ENCODE measurements around the gene ANKRD33B.
"Not testable (repeated sequence)": the region's sequence is repeated elsewhere in the genome, so short reads cannot be mapped to it uniquely, and the experiment has no call there.

Gene ANKRD33B

DNA sequence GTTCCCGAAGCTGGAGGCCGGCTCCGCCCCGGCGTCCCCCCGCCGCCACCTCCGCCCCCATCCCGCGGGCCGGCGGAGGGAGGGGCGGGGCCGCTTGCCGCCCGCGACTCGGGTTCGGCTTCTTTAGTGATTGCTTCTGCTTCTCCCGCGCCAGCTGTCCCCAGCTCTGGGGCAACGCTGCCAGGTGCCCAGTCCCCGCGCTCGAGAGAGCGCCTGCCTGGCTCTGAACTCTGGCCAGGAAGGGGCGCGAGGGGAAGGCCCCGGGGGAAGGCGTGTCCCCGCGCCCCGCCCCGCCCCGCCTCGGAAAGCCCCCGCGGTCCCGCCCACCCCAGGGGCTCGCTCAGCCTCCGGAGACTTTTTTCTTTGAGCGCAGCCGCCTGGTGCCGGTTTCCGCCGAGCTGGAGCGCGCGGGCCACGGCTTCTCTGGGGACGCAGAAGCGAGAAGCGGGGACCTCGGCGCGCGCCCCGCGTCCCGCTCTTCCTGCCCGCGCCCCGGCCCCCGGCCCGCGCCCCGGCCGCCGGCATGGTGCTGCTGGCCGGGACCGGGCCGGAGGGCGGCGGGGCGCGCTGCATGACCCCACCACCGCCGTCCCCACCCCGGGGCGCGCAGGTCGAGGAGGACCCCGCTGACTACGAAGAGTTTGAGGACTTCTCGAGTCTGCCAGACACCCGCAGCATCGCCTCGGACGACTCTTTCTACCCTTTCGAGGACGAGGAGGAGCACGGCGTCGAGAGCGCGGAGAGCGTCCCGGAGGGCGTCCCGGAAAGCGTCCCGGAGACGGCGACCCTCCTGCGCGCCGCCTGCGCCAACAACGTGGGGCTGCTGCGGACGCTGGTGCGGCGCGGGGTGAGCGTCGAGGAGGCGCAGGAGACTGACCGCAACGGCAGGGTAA is at the start of gene ANKRD33B:
Gene ANKRD33B (plus strand): TSS at position 126 of the 893 bp plus-strand sequence. CDS start 398 bp downstream, at position 524.
- H3K27ac Mint-ChIP-seq, result peak within 1 kb of the TSS; percentile 95
- H3K27me3 Mint-ChIP-seq, result no peaks in the 10 kb centered on the region
- no peaks in the 10 kb centered on the region for H3K36me3 Mint-ChIP-seq
- DNase-seq (ENCODE audit: low spot score in 2 of 2), result peak; percentile 81 to 84
- peak; percentile 70 for ATAC-seq (ENCODE audit: low read depth)
- no peaks in the 10 kb centered on the region for H3K9me3 Mint-ChIP-seq
- H3K4me3 Mint-ChIP-seq, result peak within 1 kb of the TSS; percentile 96
- peaks cover 35% of the 10 kb centered on the region for H3K4me1 Mint-ChIP-seq

DNA sequence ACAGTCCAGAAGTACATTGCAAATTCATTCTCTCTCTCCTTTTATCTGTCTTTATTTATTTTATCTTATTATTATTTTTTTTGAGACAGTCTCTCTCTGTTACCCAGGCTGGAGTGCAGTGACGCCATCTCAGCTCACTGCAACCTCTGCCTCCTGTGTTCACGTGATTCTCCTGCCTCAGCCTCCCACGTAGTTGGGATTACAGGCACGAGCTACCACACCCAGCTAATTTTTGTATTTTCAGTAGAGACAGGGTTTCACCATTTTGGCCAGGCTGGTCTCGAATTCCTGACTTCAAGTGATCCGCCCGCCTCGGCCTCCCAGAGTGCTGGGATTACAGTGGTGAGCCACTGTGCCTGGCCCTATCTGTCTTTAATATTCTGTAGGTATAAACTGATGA is 49.3 kb upstream of the ANKRD33B start:
- not testable (repeated sequence) for H3K4me1 Mint-ChIP-seq; H3K27ac Mint-ChIP-seq; DNase-seq (ENCODE audit: low spot score in 2 of 2); H3K36me3 Mint-ChIP-seq; H3K9me3 Mint-ChIP-seq; H3K4me3 Mint-ChIP-seq; ATAC-seq (ENCODE audit: low read depth); H3K27me3 Mint-ChIP-seq

DNA sequence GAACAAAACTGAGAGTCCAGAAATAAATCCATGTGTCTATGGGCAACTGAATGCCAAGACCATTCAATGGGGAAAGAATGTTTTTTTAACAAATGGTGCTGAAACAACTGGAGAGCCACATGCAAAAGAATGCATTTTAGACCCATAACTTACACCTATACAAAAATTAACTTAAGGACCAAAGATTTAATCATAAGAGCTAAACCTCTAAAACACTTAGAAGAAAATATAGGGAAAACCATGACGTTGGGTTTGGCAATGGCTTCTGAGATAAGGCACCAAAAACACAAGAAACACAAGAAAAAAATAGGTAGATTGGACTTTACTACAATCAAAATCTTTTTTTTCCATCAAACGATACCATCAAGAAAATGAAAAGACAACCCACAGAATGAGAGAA is 48.4 kb upstream of the ANKRD33B start:
- Mint-ChIP-seq H3K27ac (no peak overlapping the region), H3K9me3 (no peaks in the 10 kb centered on the region), H3K4me3 (no peak overlapping the region), H3K27me3 (no peaks in the 10 kb centered on the region), H3K4me1 (peaks cover 14% of the 10 kb centered on the region), H3K36me3 (peaks cover 1% of the 10 kb centered on the region)
- no peak for DNase-seq (ENCODE audit: low spot score in 2 of 2)
- no peak for ATAC-seq (ENCODE audit: low read depth)

DNA sequence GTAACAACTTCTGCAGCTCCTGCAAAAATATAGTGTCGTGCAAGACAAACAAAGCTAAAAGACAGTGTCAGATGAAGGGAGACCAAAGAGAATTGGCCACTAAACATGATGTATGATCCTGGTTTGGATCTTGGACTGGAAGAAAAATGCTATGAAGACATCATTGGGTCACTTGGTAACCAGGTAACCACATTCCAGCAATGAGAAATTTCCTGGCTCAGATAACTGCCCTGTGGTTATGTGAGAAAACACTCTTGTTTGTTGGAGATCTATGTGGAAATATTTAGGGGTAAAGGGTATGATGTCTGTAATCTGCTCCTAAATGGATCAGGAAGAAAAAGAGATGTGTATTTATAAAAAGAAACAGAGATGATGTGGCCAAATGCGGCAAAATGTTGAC is 45.5 kb upstream of the ANKRD33B start:
- ATAC-seq (ENCODE audit: low read depth) (no peak), DNase-seq (ENCODE audit: low spot score in 2 of 2) (no peak)
- no peaks in the 10 kb centered on the region for H3K36me3 Mint-ChIP-seq
- no peaks in the 10 kb centered on the region for H3K27me3 Mint-ChIP-seq
- H3K9me3 Mint-ChIP-seq, result no peaks in the 10 kb centered on the region
- no peak overlapping the region for H3K27ac Mint-ChIP-seq
- peaks cover 12% of the 10 kb centered on the region for H3K4me1 Mint-ChIP-seq
- no peak overlapping the region for H3K4me3 Mint-ChIP-seq

DNA sequence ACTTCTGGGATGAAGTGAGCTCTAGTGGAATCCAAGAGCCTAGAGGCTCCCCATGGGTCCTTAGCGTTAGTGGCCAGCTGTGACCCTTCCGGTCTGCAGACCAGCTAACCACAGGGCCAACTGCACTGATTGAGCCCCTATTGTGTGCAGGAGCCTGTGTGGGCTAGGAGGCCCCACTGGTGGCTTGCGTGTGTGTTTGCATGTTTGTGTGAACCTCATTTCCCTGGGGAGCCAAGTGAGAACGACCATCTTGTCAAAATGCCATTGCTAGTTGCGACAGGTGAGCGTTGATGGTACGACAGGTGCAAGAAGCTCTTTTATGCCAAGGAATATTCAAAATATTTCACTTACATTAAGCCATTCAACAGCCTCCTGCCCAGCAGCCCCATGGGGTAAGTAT is 44.1 kb upstream of the ANKRD33B start:
- Mint-ChIP-seq H3K36me3 (no peaks in the 10 kb centered on the region), H3K4me3 (no peak overlapping the region), H3K27me3 (no peaks in the 10 kb centered on the region), H3K4me1 (peaks cover 15% of the 10 kb centered on the region), H3K9me3 (no peaks in the 10 kb centered on the region), H3K27ac (no peak overlapping the region)
- peak; percentile 72 for ATAC-seq (ENCODE audit: low read depth)
- DNase-seq (ENCODE audit: low spot score in 2 of 2), result peak in 1 of 2 donors; percentile 9

DNA sequence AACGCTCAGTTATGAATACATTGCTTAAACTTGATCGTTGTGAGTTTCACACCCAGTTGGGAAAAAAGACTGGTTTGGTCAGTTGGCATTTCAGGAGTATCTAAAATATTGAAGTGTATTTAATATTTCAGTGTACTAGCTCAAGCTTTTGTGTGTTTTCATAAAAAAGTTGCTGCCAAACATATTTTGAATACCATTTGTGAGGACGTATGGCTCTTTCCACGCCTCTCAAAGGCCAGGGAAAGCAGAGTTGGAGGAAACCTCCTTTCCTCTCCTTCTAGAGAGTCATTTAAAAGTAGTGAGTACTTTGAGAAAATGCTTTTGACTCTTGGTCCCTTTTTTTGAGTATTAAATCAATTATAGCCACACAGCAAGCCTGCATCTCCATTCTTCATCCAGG is 43.2 kb upstream of the ANKRD33B start:
- Mint-ChIP-seq H3K4me3 (no peak overlapping the region), H3K27me3 (no peaks in the 10 kb centered on the region), H3K36me3 (no peaks in the 10 kb centered on the region)

DNA sequence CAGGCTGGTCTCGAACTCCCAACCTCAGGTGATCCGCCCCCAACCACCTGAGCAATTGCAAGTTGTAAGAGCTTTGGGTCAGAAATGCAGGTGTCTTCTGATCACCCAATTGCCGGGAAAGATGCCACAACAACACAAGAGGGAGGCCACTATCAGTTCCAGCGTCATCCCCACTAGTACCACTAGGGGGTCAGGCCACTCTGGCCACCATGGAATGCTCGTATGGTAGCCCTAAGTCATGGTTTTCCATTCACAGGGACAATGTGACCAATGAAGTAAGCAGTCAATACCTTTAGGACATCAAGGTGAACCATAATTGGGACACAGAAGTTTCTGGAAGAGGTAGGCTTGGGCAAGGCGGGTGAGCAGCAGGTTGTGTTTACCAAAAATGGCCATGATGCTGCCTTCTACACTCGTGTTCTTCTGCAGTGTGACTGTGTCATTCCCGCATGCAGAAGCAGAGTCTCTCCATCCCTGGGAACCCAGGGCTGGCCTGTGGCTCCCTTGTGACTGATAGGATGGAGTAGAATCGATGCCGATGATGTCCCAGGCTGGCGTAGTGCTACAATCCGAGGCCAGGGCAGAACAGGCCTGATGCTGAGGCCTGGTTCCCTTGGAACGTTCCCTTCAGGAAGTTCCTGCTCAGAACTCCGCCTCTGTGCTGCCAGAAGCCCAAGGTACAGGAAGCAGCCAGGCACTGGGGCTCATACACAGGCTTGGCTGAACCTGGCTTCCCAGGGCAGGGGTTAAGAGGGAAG is 42.2 kb upstream of the ANKRD33B start:
- Mint-ChIP-seq H3K4me3 (no peak overlapping the region), H3K27ac (no peak overlapping the region), H3K9me3 (no peaks in the 10 kb centered on the region), H3K4me1 (peaks cover 26% of the 10 kb centered on the region), H3K36me3 (no peaks in the 10 kb centered on the region), H3K27me3 (no peaks in the 10 kb centered on the region)
- DNase-seq (ENCODE audit: low spot score in 2 of 2) (no peak), ATAC-seq (ENCODE audit: low read depth) (no peak)

More for the DNA sequence above, 43.2 kb upstream of the ANKRD33B start:
- ATAC-seq (ENCODE audit: low read depth) (no peak), DNase-seq (ENCODE audit: low spot score in 2 of 2) (no peak)
- peaks cover 20% of the 10 kb centered on the region for H3K4me1 Mint-ChIP-seq
- H3K27ac Mint-ChIP-seq, result no peak overlapping the region
- no peaks in the 10 kb centered on the region for H3K9me3 Mint-ChIP-seq

DNA sequence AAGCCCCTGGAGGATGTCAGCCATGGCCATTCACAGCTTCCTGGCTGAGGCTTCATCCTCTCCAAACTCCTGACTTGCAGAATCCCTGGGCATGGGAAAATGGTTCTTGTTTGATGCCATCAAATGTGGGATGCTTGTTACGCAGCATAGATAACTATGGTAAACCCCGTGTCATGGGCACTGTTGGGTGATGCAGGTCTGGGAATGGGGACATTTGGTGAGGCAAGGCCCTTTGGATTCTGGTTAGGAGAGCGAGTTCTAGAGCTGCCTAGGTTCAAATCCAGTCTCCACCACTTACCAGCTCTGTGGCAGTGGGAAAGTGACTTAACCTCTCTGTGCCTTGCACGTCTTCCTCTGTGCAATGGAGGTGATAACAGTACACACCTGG is 41.7 kb upstream of the ANKRD33B start:
- Mint-ChIP-seq H3K27ac (no peak overlapping the region), H3K9me3 (no peaks in the 10 kb centered on the region), H3K27me3 (no peaks in the 10 kb centered on the region), H3K36me3 (no peaks in the 10 kb centered on the region), H3K4me3 (no peak overlapping the region), H3K4me1 (peaks cover 26% of the 10 kb centered on the region)
- ATAC-seq (ENCODE audit: low read depth) (no peak), DNase-seq (ENCODE audit: low spot score in 2 of 2) (no peak)

DNA sequence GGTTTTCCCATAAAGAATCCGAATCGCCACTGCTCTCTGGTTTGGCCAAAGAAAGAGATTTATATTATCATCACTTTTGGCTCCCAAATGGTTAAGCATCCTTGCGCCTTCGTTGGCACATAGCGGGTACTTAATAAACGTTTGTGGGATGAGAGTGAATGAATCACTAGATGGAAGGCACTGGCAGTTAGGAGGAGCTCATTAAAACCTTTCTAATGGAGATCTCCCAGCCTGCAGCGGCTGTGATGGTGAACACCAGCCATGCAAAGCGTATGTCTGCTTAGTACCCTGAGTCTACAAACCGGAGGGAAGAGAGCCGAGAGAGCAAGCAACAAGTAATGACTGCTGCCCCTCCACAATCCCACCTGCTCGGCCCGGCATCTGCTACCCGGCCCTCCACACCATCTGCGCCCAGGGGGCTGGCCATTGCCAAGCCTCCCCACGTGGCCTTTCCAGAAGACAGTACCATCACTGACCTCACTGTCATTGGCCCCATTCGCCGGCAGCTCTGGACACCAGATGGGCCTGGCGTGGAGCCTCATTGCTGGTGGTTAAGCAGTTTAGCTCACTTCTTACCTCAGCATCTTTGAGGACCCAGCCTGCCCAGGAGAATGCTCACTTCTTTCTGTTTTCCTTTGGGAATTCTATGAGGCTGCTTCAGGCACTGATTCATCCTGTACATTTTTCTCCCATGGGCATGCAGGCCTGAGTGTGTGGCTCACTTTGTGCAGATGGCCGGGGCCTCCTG is 39.3 kb upstream of the ANKRD33B start:
- H3K27ac Mint-ChIP-seq, result no peak overlapping the region
- DNase-seq (ENCODE audit: low spot score in 2 of 2) (no peak), ATAC-seq (ENCODE audit: low read depth) (no peak)
- H3K9me3 Mint-ChIP-seq, result no peaks in the 10 kb centered on the region
- H3K4me3 Mint-ChIP-seq, result no peak overlapping the region
- no peaks in the 10 kb centered on the region for H3K27me3 Mint-ChIP-seq
- H3K36me3 Mint-ChIP-seq, result no peaks in the 10 kb centered on the region
- H3K4me1 Mint-ChIP-seq, result peaks cover 19% of the 10 kb centered on the region

DNA sequence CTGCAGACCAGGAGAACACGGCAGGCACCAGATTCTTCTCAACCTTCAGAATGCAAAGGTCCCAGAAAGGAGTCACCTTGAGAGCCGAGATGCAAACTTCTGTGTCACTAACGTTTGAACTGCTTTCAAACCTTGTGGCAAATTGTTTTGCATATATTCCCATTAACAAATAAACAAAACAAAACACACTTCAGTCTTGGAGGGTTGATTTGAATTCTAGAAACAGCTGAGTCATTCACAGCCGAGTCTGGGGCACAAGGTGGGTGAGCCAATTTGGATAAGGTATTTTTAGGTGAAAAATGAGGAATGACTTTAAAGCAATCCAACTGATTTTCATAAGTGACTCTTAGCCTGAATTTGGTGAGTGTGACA is 38.8 kb upstream of the ANKRD33B start:
- H3K9me3 Mint-ChIP-seq, result no peaks in the 10 kb centered on the region
- H3K27ac Mint-ChIP-seq, result no peak overlapping the region
- no peaks in the 10 kb centered on the region for H3K36me3 Mint-ChIP-seq

DNA sequence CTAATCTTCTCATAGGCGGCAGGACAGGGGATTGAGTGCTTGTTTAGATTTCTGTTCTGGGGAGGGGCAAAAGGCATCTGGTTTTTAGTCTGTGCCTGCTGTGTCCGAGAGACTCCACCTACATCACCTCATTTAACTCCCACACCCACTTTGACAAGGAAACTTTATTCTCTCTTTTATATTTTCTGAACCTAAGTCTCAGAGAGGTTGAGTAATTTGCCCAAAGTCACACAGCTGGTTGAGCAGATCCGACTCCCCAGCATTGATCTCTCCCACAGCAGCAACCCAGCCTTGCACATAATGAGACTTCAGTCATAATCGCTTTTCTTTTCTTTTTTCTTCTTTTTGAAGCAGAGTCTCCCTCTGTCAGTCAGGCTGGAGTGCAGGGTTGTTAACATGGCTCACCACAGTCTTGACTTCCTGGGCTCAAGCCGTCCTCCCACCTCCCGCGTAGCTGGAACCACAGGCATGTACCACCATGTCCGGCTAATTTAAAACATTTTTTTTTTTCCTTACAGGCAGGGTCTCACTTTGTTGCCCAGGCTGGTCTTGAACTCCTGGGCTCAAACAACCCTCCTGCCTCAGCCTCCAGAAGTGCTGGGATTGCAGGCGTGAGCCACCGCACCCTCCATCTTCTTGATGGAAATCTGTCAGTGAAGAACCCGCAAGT is 36.5 kb upstream of the ANKRD33B start:
- no peak for ATAC-seq (ENCODE audit: low read depth)
- H3K36me3 Mint-ChIP-seq, result no peaks in the 10 kb centered on the region
- peaks cover 13% of the 10 kb centered on the region for H3K4me1 Mint-ChIP-seq
- no peaks in the 10 kb centered on the region for H3K9me3 Mint-ChIP-seq
- H3K27ac Mint-ChIP-seq, result no peak overlapping the region
- H3K27me3 Mint-ChIP-seq, result peaks cover 3% of the 10 kb centered on the region
- no peak for DNase-seq (ENCODE audit: low spot score in 2 of 2)
- H3K4me3 Mint-ChIP-seq, result no peak overlapping the region

More for the DNA sequence above, 38.8 kb upstream of the ANKRD33B start:
- no peaks in the 10 kb centered on the region for H3K27me3 Mint-ChIP-seq
- no peak for DNase-seq (ENCODE audit: low spot score in 2 of 2)
- no peak overlapping the region for H3K4me3 Mint-ChIP-seq
- H3K4me1 Mint-ChIP-seq, result peaks cover 14% of the 10 kb centered on the region
- no peak for ATAC-seq (ENCODE audit: low read depth)

DNA sequence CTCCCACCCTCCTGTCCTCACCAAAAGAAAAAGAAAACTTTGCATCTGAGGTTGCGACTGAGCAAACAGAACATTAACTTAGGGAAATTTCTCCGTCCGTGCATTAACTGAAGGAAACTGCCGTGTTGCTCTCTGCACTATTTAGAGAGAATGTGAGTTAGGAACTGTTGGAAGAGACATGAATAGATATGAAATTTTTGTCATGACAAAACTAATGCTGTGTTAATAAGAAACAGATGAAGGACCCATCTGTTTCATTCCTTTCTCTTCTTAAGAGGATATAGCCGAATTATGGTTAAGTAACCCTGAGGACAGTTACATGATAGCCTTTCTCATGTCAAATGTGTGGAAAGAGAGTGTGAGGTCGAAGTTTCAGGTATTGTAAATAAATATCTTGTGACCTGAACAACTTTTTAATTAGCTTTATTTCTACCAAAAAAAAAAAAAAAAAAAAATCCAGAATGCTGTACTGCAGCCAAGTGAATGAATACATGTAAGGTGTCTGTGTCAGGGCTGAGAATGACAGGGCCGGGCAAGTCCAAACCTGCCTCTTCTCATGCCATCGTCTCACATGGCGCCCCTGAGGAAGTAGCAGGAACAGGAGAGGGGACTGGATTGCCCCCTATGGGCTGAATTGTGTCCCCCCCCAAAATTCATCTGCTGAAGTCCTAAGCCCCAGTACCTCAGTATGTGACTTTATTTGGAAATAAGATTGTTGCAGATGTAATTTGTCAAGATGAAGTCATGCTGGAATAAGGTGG is 35.6 kb upstream of the ANKRD33B start:
- no peak overlapping the region for H3K4me3 Mint-ChIP-seq
- H3K36me3 Mint-ChIP-seq, result no peaks in the 10 kb centered on the region
- H3K9me3 Mint-ChIP-seq, result no peaks in the 10 kb centered on the region
- no peak overlapping the region for H3K27ac Mint-ChIP-seq
- ATAC-seq (ENCODE audit: low read depth) (no peak), DNase-seq (ENCODE audit: low spot score in 2 of 2) (no peak)
- peaks cover 15% of the 10 kb centered on the region for H3K4me1 Mint-ChIP-seq
- peaks cover 5% of the 10 kb centered on the region for H3K27me3 Mint-ChIP-seq

DNA sequence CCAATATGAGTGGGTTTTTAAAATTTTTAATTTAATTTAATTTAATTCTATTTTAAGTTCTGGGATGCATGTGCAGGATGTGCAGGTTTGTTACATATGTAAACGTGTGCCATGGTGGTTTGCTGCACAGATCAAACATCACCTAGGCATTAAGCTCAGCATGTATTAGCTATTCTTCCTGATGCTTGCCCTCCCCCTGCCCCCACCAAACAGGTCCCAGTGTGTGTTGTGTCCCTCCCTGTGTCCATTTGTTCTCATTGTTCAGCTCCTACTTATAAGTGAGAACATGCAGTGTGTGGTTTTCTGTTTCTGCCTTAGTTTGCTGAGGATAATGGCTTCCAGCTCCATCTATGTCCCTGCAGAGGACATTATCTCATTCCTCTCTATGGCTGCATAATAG is 35.0 kb upstream of the ANKRD33B start:
- DNase-seq (ENCODE audit: low spot score in 2 of 2), result no peak
- no peak overlapping the region for H3K27ac Mint-ChIP-seq
- peaks cover 5% of the 10 kb centered on the region for H3K27me3 Mint-ChIP-seq

More for the DNA sequence above, 35.0 kb upstream of the ANKRD33B start:
- H3K4me3 Mint-ChIP-seq, result no peak overlapping the region
- ATAC-seq (ENCODE audit: low read depth), result no peak
- H3K9me3 Mint-ChIP-seq, result no peaks in the 10 kb centered on the region
- H3K36me3 Mint-ChIP-seq, result no peaks in the 10 kb centered on the region
- peaks cover 15% of the 10 kb centered on the region for H3K4me1 Mint-ChIP-seq

Data from memory B cell (primary cell).